KOPT-K1 (cell line): ENCODE measurements around the gene CD4.
A peak's percentile ranks its signal among the peaks of the same experiment; 100 is the strongest.

ENCODE experiments used
- H3K27ac ChIP-seq: fragments of 200-600 bp; sonication (generic); 2 replicates; pipeline ENCODE4 v1.5.1; 2016; ENCODE audit warnings: antibody characterized with exemption, mild to moderate bottlenecking, low read depth, low read length; ENCODE audit not compliant: poor library complexity, severe bottlenecking
- H3K36me3 ChIP-seq: fragments of 200-600 bp; sonication (generic); 2 replicates; pipeline ENCODE4 v1.5.1; 2017; ENCODE audit warnings: antibody characterized with exemption, mild to moderate bottlenecking, low read length, moderate library complexity; ENCODE audit not compliant: insufficient read depth
- H3K9me3 ChIP-seq: fragments of 200-600 bp; sonication (generic); 2 replicates; pipeline ENCODE4 v1.5.1; 2017; ENCODE audit warnings: antibody characterized with exemption, low read length, mild to moderate bottlenecking; ENCODE audit not compliant: insufficient read depth, poor library complexity, severe bottlenecking

CD4 gene

DNA sequence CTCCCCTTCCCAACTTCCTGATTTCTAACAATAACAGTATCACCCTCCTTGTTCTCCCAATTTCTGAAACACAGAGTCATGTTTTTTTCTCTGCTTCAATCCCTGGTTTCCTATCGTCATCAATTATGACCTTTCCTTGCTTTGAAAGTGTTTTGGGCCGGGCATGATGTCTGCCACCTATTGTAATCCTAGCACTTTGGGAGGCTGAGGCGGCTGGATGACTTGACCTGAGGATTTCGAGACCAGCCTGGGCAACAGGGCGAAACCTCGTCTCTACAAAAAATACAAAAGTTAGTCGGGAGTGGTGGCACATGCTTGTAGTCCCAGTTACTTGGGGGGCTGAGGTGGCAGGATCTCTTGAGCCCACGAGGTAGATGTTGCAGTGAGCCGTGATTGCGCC, 19.7 kb downstream of the CD4 start:
- H3K36me3 ChIP-seq, result no peaks in the 10 kb centered on the region; the same call in 1 of the 2 replicates
- H3K9me3 ChIP-seq, result no peaks in the 10 kb centered on the region
- no peak overlapping the region for H3K27ac ChIP-seq

DNA sequence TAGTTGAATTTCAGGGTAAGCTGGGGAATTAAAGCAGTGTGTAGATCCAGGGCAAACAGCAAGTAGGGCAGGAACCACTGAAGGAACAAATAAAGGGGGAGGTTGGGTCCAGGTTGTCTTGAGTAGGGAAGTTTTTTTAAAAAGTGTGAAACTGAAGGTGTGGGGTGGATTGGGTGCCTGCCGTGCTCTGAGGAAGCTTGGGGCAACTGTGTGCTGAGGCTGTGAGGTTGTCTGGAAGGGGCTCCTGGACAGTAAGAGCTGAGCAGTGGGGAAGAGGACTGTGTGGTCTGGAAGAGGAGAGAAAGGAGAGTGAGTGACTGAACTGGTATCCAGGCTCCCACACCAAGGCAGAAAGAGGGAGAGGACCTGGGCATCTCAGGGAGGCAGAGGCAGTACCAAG, 21.4 kb downstream of the CD4 start:
- H3K36me3 ChIP-seq, result no peaks in the 10 kb centered on the region
- no peaks in the 10 kb centered on the region for H3K9me3 ChIP-seq
- no peak overlapping the region for H3K27ac ChIP-seq

DNA sequence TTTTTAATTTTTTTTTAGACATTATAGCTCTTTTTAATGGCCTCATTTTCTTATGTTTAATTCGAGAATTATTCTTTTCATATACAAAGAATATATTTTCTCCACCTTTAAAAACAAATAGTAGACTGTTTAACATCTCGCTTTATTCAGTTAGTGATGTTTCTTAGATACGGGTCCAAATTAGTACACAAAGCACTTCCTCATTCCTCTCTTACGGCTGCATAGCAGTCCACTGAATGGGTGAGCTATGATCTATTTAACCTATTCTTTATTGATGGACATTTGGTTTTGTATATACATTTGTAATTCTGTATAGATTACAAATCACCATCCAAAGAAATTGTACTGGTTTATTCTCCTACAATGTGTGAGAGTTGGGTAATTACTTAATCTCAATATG, 24.0 kb downstream of the CD4 start:
- Histone ChIP-seq H3K36me3 (no peaks in the 10 kb centered on the region), H3K27ac (no peak overlapping the region), H3K9me3 (no peaks in the 10 kb centered on the region)

DNA sequence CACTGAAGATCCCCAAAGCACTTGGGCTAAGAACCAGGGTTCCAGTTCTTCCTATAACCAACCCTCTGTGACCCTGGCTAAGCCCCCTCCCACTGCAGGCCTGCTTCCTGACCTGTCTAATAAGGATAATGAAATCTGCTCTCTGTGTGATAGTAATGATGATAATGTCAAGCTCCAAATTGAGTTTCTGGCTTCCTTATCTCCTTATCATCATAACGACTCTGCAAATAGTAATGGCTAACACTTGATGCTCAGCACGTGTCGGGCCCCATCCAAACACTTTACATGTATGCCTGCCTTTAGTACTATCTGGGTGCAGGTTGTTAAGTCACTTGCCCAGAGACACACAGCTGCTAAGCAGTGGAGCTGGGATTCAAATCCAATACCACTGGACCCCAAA, 27.3 kb downstream of the CD4 start:
- Histone ChIP-seq H3K36me3 (no peaks in the 10 kb centered on the region), H3K9me3 (no peaks in the 10 kb centered on the region), H3K27ac (no peak overlapping the region)

DNA sequence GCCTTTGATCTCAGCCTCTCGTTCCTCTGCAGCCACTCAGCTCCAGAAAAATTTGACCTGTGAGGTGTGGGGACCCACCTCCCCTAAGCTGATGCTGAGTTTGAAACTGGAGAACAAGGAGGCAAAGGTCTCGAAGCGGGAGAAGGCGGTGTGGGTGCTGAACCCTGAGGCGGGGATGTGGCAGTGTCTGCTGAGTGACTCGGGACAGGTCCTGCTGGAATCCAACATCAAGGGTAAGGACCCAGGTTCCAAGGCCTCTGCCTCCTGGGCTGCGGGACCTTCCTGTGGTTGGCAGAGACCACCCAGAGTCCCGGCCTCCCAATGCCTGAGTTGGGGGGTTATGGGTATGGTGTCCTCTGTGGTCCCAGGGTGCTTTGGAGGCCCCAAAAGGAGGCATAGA, 27.8 kb downstream of the CD4 start:
- H3K27ac ChIP-seq, result no peak overlapping the region
- no peaks in the 10 kb centered on the region for H3K9me3 ChIP-seq
- no peaks in the 10 kb centered on the region for H3K36me3 ChIP-seq

DNA sequence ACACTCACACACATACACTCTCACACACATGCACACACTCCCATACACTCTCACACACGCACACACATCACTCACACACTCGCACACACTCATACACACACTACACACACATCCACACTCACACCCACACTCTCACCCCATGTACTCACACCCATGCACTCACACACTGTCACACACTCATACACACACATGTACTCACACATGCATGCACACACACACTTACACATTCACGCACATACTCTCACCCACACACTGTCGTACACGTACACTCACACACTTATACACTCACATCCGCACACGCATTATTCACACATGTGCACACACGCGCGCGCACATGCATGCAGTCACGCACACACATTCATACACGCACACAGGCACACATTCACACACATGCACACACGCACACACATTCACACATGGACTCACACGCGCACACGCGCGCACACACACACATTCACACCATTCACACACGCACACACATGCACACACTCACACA, 28.4 kb downstream of the CD4 start:
- Histone ChIP-seq H3K27ac (no peak overlapping the region), H3K9me3 (no peaks in the 10 kb centered on the region), H3K36me3 (no peaks in the 10 kb centered on the region)

DNA sequence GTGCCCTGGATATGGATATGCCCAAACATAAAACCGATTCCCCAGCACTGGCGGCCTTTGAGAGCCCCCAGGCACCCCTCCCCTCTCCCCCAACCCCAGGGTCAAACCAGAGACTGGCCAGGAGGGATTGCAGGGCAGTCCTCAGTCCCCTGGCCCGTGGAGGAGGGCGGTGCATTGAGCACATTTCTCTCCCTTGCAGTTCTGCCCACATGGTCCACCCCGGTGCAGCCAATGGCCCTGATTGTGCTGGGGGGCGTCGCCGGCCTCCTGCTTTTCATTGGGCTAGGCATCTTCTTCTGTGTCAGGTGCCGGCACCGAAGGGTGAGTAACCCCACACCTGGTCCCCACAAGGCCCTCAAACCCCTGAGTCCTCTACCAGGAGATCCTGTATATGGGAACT, 28.9 kb downstream of the CD4 start:
- Histone ChIP-seq H3K27ac (no peak overlapping the region), H3K36me3 (no peaks in the 10 kb centered on the region), H3K9me3 (no peaks in the 10 kb centered on the region)

DNA sequence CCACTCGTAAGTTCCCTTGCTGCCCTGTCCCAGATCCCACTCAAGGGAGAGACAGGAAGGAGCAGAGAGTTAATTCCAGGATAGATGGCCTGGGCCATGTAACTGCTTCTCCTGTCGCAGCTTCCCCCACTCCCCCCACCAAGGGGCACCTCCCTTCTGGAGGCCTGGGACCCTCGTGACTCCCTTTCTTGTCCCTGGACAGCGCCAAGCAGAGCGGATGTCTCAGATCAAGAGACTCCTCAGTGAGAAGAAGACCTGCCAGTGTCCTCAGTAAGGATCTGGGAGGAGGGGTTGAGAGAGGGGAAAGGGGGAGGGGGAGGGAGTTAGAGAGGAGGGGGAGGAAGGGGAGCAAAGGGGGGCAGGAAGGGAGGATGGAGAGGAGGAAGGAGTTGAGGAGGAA, 29.3 kb downstream of the CD4 start:
- H3K27ac ChIP-seq, result no peak overlapping the region
- no peaks in the 10 kb centered on the region for H3K36me3 ChIP-seq
- H3K9me3 ChIP-seq, result no peaks in the 10 kb centered on the region

DNA sequence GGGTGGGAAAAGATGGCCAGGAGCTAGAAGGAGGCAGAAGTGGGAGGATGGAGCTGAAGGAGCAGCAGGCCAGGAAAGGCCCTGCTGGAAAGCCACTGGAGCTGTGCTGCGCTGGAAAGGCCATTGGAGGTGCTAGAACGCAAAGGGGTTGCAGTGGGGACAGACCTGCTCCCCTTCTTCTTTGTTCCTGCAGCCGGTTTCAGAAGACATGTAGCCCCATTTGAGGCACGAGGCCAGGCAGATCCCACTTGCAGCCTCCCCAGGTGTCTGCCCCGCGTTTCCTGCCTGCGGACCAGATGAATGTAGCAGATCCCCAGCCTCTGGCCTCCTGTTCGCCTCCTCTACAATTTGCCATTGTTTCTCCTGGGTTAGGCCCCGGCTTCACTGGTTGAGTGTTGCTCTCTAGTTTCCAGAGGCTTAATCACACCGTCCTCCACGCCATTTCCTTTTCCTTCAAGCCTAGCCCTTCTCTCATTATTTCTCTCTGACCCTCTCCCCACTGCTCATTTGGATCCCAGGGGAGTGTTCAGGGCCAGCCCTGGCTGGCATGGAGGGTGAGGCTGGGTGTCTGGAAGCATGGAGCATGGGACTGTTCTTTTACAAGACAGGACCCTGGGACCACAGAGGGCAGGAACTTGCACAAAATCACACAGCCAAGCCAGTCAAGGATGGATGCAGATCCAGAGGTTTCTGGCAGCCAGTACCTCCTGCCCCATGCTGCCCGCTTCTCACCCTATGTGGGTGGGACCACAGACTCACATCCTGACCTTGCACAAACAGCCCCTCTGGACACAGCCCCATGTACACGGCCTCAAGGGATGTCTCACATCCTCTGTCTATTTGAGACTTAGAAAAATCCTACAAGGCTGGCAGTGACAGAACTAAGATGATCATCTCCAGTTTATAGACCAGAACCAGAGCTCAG, 30.0 kb downstream of the CD4 start:
- no peaks in the 10 kb centered on the region for H3K36me3 ChIP-seq
- no peaks in the 10 kb centered on the region for H3K9me3 ChIP-seq
- no peak overlapping the region for H3K27ac ChIP-seq

DNA sequence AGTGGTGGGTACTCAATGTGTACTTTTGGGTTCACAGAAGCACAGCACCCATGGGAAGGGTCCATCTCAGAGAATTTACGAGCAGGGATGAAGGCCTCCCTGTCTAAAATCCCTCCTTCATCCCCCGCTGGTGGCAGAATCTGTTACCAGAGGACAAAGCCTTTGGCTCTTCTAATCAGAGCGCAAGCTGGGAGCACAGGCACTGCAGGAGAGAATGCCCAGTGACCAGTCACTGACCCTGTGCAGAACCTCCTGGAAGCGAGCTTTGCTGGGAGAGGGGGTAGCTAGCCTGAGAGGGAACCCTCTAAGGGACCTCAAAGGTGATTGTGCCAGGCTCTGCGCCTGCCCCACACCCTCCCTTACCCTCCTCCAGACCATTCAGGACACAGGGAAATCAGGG, 30.8 kb downstream of the CD4 start:
- no peaks in the 10 kb centered on the region for H3K36me3 ChIP-seq
- H3K9me3 ChIP-seq, result no peaks in the 10 kb centered on the region
- no peak overlapping the region for H3K27ac ChIP-seq

DNA sequence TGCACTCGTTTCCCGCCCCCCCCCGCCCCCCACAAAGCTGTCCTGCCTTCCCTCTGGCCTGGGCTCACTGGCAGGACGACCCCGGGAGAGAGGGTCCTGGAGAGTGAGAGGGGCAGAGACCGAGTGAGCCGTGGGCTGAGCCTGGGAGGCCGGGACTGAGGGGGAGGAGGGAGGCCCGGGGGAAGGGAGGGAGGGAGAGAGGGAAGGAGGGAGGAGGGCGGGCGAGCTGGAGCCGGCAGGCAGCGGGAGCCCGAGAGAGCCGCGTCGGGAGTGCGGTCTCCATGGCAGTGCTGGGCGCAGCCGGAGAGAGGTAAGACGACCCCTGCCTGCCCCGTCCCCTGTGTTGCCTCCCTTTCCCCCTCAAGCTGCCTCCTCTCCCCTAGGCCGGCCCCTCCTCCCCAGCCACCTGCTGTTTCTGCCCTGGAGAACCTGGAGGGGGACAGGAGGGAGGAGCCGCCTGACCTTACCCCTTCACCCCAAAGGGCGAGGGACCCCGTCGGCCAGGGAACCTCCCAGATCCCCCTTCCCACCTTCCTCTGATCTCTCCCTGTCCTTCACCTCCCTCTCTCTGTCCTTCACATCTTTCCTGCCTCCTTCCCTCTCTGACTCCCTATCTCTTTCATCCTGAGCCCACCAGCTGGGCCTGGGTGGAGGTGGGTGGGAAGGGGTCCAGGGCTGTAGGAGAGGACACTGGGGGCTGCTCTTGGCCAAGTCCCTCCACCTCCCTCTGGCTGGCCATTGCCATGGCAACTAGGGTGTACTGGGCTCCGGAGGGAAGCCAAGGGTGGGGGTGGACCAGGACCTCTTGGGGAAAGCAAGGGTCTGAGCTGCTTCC, 32.5 kb downstream of the CD4 start, which contains the start of gene GPR162:
GPR162 (plus strand) TSS at position 231 of the 835 bp plus-strand sequence. CDS start 2,078 bp downstream, outside the sequence.
- H3K9me3 ChIP-seq, result no peaks in the 10 kb centered on the region
- no peaks in the 10 kb centered on the region for H3K36me3 ChIP-seq
- H3K27ac ChIP-seq, result peak within 1 kb of the TSS; percentile 28

DNA sequence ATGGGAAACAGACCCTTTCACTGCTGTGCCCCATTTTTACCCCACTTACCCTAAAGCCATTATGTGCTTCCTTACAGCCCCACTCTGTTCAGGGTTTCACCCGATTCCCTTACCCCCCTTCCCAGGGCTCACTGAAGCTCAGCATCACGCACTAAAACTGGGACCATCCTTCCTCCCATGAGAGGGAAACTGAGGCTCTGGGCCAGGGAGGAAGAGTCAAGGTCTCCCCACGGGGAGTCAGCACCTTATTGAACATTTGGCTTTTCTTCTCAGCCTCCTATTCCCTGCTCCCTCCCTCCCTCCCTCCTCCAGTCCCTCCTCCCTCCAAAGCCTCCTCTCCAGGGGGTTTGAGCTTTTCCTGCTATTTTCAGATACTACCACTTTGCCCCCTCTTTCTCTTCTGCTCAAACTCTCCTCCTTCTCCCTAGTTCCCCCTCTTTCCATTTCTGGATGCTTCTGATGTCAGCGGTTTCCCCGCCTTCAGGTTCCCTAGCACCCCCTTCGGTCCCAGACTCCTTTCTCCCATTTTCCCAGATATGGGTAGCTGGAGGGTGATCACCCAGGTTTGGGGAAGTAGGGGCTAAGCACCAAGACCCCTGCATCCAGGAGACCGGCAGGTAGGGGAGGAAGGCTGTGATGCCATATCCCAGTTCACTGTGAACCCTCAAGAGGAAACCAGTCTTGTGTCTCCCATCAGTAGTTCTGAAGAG, 33.3 kb downstream of the CD4 start:
- H3K27ac ChIP-seq, result no peak overlapping the region
- H3K9me3 ChIP-seq, result no peaks in the 10 kb centered on the region
- H3K36me3 ChIP-seq, result no peaks in the 10 kb centered on the region

DNA sequence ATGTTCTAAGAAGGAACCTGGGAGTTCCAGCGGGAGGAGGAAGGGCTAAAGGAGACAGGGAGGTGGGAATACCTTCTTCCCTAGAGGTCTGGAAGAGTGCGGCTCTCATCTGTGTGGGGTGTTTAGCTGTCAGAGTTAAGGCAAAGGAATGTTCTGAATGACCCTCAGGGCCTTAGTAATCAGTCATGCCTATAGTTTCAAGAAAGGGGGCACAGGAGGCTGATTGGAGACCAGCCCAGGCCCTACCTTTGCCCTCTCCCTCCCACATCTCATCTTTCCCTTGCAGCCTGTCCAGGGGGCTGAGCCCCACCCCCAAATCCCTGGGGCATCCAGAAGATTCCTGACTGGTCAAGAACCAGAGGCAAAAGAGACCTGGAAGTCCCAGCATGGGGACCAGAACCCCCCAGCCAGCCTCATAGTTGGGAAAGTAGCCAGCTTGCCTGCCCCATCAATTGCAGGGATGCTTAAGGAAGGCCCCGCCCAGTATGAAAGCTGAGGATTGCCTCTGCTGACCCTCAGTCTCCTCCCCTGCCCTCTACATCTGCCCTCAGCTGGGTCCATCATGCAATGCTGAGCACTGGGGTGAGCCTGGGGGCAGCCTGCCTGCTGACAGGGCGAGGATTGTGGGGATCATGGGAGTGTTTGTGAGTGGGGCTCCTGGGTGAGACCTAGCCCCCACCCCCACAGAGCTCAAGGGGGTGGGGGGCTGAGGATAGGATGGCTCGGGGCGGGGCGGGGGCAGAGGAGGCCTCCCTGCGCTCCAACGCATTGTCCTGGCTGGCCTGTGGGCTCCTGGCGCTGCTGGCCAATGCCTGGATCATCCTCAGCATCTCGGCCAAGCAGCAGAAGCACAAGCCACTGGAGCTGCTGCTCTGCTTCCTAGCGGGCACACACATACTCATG, 34.1 kb downstream of the CD4 start:
- no peaks in the 10 kb centered on the region for H3K9me3 ChIP-seq
- H3K36me3 ChIP-seq, result no peaks in the 10 kb centered on the region
- H3K27ac ChIP-seq, result no peak overlapping the region
